Endothelial cell of umbilical vein (primary cell): ENCODE results near the gene SKI.

Experiments
- EZH2 ChIP-seq: IDR thresholded peaks from 2 replicates; pipeline ENCODE4 v1.6.1; 2012; ENCODE audit warnings: borderline replicate concordance, low read depth, mild to moderate bottlenecking, moderate library complexity, low read length, inconsistent platforms; ENCODE audit not compliant: severe bottlenecking
- POLR2A ChIP-seq: IDR thresholded peaks from 2 replicates; pipeline ENCODE4 v1.6.1; 2012; ENCODE audit warnings: low read depth, mild to moderate bottlenecking, control low read depth, low read length
- POLR2AphosphoS5 ChIP-seq: IDR thresholded peaks from 2 replicates; pipeline ENCODE4 v1.6.1; 2012; ENCODE audit warnings: low read depth, mild to moderate bottlenecking, control low read depth, low read length, moderate library complexity; ENCODE audit not compliant: insufficient read depth
- TF ChIP-seq, protein P1 (sequence below), 2 donors: IDR thresholded peaks; 1 replicate in 1 of 2; 2 replicates in 1 of 2; pipeline ENCODE4 v1.5.1; 2011; ENCODE audit warnings: low read length in 2 of 2, mild to moderate bottlenecking in 2 of 2, moderate library complexity in 2 of 2, control low read depth in 1 of 2, inconsistent platforms in 1 of 2, low read depth in 1 of 2; ENCODE audit not compliant: insufficient read depth in 1 of 2; ENCODE audit errors: extremely low read depth in 1 of 2

DNA sequence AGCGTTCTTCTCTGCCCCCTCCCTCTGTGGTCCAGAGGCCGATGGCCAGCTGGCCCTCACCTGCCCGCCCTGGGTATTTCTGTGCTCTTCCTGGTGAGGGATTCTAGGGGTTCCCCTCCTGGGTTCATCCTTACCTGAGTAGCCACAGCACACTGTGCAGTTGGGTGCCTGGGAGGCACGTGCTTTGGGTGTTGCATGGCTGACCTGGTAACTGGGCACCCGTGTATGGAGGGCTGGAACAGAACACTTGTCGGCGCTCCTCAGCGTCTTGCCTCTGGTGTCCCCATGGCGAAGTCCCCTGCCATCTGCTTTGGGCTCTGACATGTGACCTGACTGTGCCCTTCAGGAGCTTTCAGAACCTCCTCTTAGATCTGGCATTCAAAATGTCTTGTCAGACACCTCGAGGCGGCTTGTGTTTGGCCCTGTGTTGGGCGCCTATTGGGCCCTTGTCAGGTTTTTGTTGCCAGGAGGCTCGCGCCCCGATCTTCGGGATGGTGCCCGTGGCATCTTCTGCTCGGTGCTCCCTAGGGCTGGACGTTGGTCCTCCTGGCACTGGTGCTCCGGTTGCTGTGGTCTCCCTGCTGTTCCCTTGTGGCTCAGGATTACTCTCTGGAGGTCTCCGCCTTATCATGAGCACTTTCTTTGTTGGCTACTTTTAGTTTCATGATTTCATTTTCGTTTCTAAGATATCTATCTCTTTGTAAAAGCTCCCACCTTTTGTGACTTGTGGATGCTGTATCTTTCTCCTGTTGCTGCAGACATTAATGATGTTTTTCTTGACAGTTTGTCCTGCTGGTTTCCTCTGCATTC, 28.5 kb downstream of the SKI start:
- TF ChIP-seq, protein P1, sequence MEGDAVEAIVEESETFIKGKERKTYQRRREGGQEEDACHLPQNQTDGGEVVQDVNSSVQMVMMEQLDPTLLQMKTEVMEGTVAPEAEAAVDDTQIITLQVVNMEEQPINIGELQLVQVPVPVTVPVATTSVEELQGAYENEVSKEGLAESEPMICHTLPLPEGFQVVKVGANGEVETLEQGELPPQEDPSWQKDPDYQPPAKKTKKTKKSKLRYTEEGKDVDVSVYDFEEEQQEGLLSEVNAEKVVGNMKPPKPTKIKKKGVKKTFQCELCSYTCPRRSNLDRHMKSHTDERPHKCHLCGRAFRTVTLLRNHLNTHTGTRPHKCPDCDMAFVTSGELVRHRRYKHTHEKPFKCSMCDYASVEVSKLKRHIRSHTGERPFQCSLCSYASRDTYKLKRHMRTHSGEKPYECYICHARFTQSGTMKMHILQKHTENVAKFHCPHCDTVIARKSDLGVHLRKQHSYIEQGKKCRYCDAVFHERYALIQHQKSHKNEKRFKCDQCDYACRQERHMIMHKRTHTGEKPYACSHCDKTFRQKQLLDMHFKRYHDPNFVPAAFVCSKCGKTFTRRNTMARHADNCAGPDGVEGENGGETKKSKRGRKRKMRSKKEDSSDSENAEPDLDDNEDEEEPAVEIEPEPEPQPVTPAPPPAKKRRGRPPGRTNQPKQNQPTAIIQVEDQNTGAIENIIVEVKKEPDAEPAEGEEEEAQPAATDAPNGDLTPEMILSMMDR (IDR thresholded peaks at IDR 0.05; ENCODE audit: extremely low read depth in 1 of 2, insufficient read depth in 1 of 2, low read depth in 1 of 2, low read length in 2 of 2), result no peak
- TF ChIP-seq POLR2A (no peak), POLR2AphosphoS5 (no peak), EZH2 (no peak)
